Caki2 (cell line): Measurements from ENCODE around the gene TFAP2B. TPM values are rescaled to one million over a fixed set of nuclear protein-coding genes. Genes with fewer than 3 reads are reported as not detected.

ENCODE experiments used
- DNase-seq: peaks from one replicate; pipeline ENCODE4 v3.0.0-alpha.2; 2015; ENCODE audit warnings: low read depth
- in situ Hi-C: cut with HindIII; loops from 2 replicates; pipeline ENCODE4 v1.10.0; 2016; ENCODE audit warnings: low sequenced_read_pairs, low pct_unique_long_range_greater_than_20kb, mixed read lengths
- total RNA-seq: library from RNA; depleted of rRNA; stranded (reverse); fragments of >200 nt; shearing (Covaris generic); gene quantifications from 2 replicates; pipeline ENCODE4 v1.2.3, GENCODE V29; 2014; ENCODE audit warnings: low replicate concordance

TFAP2B gene
- total RNA-seq, 1 experiment from 2014 or later = not detected

DNA sequence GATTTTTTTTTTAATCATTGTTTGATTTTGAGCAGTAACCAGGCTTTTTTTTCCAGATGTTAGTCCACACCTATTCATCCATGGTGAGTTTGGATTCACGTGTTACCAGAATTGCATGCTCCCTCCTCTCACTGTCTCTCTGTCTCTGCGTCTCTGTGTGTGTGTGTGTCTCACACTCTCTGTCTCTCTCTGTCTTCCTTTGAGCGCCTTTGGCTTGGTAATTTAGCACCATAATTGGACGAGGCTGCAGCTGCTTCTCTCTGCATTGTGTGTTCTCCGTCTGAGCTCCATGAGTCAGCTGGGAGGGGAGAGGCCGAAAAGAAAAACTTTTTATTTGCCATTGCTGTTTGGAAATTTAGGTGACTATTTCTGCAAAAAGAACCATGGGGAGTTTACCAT lies 3.4 kb downstream of the TFAP2B start:
- in situ Hi-C loops = no loop called here
- no peak for DNase-seq

DNA sequence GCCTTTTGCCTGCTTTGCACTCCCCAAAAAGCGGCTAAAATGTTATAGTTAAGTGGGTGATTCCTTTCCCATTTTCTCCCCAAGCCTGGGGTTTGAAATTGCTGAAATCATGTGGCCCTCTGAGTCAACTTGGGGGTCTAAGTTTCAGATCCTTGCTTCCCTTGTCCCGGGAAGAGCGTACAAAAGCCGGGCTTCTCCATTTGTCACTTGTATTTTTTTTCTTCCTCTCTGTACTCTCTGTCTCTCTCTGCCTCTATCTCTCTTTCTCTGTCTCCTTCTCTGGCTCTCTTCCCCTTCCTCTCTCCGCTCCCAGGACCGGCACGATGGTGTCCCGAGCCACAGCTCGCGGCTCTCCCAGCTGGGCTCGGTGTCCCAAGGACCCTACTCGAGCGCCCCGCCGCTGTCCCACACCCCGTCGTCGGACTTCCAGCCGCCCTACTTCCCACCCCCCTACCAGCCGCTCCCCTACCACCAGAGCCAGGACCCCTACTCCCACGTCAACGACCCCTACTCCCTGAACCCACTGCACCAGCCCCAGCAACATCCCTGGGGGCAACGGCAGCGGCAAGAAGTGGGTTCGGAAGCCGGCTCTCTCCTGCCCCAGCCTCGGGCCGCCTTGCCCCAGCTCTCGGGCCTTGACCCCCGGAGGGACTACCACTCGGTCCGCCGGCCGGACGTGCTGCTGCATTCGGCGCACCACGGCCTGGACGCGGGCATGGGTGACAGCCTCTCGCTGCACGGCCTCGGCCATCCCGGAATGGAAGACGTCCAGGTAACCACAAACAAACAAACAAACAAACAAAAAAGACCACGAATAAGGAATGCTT lies 4.6 kb downstream of the TFAP2B start:
- no peak for DNase-seq
- in situ Hi-C loops = no loop called here

DNA sequence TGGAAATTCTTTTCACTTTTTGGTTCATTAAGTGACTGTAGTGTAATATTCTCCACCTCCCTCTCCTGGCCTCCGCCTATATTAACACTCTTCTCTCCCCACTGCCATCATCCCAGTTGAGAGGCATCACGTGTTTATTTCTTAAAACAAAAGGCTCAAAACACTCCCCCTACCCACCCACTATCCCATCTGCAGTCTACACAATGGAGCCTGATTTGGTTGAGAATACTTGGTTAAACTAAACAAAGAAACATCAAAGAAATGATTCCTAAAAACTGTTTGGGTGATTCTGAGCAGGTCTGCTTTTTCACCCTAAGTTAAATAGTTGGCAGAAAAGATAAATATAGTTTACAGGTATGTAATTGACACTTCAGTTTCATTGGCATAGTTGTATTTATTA lies 5.9 kb downstream of the TFAP2B start:
- in situ Hi-C loops = no loop called here
- no peak for DNase-seq

DNA sequence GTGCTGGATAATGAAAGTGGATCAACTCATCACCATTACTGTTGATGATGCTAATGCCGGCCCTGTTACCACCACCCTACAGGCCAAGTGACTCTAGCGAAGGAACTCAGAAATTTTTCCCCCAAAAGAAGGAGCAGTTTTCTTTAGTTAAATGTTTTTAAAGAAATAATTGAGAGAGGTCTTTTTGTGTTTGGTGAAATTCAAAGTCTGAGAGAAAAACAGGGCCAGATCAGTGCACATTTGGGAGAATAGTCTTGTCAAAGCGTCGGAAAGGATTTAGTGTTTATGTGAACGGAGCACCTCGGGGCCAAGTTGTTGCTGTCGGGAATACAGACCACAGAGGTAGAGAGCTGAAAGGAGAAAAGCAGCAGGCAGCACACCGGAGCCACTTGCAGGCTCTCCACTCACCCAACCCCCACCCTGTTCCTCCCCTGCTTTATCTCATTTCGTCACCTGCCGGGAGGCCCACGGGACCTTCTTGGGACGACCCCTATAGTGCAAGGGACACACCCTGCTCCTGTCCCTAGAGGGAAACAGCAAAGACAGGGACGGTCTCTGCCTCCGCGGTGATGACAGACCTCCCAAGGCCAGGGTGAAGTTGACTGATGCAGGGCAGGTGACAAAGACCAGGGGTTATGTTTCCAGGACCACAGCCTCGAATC lies 6.8 kb downstream of the TFAP2B start:
- in situ Hi-C loops = no loop called here
- DNase-seq = no peak

DNA sequence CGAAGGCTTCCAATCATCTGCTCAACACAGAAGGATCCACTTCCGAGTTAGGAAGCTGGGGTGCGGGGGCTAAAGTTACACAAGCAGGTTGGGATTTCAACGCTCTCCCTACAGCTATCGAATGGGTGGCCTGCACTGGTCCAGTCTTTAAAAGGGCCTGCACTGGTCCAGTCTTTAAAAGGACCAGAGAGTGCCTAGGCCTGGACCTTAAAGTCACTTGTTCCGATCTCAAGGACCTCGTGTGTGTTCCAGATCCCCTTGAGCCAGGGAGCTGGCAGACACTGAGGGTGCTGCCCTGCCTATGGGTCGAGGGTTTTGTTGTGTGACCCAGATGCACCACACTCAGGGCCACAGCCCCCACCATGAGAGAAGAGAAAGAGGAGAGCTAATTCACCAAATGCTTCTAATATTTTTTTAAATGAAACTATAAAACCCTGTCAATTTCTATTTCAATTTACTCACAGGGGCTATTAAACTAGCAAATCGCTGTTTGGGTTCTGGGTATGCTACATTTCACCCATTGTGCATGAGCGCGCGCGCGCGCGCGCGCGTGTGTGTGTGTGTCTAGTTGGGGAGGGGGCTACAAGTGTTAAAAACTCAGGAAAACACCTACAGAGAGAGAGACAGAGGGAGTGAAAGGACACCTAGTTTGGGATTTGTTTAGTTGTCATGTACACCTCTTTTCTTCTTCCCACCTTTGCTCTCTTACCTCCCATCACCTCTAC lies 7.5 kb downstream of the TFAP2B start:
- no peak for DNase-seq
- in situ Hi-C loops = no loop called here

DNA sequence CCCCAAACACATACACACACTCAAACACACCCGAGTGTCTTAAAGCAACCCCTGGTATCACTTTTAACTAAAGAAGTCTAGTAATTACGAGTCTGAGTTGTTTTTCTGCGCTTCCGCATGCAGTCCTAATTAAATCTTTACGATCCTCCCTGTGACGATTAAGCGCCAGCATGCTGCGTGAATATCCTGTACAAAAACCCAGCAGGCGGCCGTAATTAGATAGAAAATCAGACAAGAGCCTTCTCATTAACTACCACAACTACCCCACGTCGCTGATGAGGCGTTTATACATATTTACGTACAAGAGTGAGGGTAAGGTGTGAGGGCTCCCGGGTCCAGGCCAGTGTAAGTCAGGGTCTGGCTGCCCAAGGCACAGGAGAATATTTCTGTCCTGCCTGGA lies 8.1 kb downstream of the TFAP2B start:
- no peak for DNase-seq
- in situ Hi-C loops = no loop called here

DNA sequence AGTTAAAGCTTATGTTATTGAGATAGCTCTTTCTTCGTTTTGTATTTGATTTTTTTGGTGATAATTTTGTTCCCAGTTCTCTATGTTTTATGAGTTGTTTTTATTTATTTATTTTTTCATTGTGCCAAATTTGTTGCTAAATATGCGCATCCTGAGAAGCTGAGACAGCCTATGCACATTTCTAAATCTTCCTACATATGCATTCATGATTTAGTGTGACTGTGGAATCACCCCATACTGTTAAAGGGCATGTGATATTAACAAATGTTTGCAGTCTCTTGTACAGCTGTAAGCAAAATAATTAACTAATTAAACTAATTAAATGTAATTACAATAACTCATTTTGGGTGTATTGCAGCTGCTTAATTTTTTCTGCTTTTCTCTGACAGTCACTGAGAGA lies 10.4 kb downstream of the TFAP2B start:
- no peak for DNase-seq
- in situ Hi-C loops = no loop called here

DNA sequence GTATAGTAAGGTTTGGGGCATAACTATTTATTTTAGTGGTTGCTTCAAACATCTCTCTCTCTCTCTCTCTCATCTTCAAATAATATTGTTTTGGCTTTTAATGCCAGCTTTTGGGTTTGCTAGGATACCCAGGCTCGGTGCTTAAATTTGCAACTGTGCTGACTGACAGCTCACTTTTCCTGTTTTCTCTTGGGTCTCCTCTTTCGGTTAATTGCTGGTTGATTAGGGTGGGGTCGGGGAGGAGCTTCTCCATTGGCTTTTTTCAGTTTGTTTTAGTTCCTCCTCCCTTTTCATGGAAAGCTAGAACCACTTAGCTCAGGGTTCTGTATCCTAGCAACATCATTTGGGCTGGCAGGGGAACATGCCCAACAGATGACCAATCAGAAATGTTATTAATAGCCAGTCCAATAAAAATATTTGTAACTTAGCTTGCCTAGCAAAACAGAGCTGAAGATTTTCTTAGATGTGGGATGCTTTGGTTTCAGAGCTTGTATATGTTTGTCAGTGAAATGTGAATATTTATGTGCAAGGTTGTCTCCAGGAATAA lies 11.3 kb downstream of the TFAP2B start:
- in situ Hi-C loops = no loop called here
- DNase-seq = no peak

DNA sequence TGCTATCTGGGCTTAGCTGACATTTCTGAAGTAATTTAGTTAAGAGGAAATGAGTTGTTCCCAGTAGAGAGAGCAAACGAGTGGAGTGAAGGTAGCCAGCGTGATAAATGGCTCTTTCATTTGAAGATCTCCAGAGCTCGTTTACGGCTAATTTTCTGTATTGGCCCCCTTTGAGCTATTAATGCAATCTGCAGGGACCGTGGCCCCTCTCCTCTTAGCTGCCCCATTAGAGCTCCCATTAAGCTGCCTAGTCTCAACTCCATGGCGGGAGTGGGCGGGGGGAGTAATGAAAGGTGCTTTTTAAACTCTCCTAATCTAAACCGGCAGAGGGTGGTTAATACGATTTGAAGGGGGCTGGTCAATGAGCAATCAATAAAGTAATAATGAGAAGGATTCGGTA lies 12.5 kb downstream of the TFAP2B start:
- DNase-seq = no peak
- in situ Hi-C loops = no loop called here

DNA sequence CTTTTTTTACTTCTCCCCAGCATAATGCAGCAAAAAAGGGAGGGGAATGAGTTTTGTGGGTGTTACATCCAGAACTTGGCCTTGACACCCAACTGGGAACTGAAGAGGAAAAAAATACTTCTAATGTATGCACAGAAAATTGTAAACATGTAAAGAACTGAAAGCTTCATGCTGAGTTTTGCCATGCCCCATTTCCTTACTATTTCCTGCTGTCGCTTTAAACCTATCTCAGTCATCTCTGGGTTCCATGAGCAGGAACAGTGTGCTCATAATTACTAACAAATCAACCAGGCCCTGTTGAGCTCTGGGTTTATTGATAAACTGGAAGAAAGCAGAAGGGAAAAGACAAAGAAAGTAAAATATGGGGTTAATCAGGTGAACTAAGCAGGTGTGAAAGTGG lies 14.2 kb downstream of the TFAP2B start:
- no peak for DNase-seq
- in situ Hi-C loops = no loop called here

DNA sequence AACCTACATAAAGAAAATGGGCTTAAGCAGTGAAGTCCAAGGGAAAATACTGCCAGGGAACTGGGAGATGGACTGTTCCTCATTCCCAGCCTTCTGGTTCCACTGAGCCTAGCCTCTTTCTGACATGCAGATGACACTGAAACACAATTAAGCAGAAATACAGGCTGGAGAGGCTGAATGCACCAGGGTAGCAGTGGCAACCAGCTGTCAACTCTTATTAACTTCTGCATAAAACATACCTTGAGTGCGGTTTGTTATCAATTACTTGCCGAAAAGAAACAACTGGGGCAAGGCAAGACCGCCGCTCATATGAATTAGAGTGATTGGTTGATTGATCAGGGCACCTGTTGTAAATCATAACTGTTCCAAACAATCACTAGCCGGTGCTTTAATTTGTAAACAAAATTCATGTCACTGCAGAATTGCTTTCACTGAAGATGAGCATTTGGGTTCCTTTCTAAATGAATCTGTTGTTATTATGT lies 16.3 kb downstream of the TFAP2B start:
- DNase-seq = no peak
- in situ Hi-C loops = no loop called here

DNA sequence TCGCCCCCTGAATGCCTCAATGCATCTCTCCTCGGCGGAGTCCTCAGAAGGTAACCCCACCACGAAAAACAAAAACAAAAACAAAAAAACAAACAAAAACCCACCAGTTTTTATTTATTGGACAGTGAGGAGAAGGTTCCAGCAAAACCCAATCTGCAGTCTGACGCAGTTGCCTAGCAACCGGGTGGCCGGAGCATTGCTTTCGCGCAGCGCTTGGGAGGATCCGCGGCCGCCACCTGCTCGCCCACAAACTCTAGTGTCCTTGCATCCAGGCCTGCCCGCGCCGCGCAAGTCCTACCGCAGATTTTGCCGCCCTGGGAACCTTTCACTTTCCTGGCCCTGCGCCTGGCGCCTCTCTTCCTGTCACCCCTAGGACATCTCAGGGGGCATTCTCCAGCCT lies 17.6 kb downstream of the TFAP2B start:
- in situ Hi-C loops = no loop called here

DNA sequence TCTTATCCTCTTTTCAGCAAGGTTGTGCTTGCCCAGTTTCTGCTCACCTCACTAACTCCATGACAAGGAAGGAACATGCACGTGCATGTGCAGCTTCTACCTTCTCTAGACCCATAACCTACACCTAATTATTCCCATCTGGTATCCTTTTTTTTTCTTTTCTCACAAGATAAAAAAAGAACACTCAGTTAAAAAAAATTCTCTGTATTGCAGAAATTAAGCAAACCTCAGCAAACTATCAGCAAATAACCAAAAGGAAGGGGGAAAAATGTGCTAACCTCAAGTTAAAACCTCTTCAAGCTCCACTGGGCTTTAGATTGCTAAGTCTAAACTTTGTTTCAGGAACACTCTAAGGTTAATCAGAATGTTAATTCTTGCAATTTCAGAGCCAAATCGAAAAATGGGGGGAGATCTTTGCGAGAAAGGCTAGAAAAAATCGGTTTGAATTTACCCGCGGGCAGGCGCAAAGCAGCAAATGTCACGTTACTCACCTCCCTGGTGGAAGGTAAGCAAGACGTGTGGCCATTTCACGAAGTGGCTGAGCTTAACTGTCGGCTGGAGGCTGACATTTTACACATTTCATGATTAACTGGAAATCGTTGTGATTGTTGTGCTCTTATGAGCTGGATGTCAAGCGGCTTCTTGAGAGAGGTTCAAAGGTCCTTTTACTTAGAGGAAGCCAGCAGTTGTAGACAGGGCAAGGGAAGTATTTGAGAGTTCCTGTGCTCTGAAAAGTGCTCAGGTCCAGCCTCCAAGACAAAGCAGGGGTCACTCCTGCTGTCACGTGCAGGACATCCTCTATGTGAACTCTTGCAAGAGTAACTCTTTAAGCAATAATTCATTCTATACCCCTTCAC lies 19.1 kb downstream of the TFAP2B start:
- no peak for DNase-seq
- in situ Hi-C loops = no loop called here

More for the DNA sequence above, 17.6 kb downstream of the TFAP2B start:
- no peak for DNase-seq

DNA sequence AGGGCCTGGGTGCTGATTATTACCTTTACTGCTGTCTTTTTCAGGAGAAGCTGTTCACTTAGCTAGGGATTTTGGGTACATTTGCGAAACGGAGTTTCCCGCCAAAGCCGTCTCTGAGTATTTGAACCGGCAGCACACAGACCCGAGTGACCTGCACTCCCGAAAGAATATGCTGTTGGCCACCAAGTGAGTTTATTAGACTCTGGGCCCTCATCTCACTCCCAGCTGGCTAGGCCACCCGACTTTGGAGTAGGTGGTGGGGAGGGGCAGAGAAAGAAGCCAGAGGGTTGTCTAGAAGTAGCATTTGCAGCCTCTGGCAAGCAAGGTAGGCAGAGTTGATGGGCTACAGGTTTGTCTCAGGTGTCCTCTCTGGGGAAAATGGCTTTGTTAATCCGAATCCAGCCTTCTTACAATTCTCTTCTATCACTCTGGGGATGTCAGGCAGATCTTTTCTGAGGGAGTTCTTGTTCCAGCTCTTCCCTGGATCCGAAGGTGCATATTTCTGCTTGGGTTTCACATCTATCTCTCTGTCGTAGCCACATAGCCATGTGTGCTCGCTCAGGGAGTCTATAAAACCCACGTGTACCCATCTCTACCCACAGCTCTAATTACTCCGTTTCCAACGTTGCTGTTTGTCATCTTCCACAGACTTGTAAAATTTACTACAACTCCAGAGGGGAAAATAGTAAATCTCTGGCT lies 21.6 kb downstream of the TFAP2B start:
- in situ Hi-C loops = no loop called here
- no peak for DNase-seq

DNA sequence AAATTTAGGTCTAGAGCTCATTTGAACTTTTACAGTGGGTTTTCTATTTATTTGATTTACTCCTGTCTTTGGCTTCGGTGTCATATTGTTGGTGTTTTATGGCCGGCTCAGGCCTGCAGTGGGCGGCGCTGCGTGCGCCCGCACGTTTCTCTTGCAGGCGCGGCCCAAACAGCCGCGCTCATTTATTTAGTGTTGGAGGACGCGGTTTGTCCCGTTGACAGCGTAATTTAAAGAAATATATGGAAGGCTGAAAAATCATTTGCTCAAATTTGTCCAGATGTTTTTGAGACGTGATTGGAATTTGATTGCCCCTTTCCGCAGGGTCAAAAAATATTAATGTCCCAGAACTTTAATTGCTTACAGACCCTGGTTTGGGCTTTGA lies 22.1 kb downstream of the TFAP2B start:
- in situ Hi-C loops = no loop called here
- no peak for DNase-seq

DNA sequence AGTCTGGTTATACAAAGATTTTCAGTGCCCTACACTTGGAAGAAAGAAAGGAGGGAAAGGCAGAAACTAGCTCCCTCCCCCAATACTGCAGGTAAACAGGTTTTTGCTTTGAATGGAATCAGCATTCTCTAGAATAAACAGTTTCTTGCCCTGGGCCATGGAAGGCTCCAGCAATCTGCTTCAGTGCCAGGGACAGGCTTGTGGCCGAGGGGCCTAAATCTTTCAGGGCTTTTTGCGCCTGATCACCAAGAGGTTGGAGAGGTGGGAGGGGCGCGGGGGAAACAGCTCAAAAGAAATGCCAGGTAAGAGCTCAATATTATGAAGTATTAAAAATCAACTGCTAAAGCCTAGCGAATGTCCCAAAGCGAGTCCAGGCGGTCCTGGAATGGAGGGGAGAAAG lies 23.8 kb downstream of the TFAP2B start:
- DNase-seq = no peak
- in situ Hi-C loops = no loop called here

DNA sequence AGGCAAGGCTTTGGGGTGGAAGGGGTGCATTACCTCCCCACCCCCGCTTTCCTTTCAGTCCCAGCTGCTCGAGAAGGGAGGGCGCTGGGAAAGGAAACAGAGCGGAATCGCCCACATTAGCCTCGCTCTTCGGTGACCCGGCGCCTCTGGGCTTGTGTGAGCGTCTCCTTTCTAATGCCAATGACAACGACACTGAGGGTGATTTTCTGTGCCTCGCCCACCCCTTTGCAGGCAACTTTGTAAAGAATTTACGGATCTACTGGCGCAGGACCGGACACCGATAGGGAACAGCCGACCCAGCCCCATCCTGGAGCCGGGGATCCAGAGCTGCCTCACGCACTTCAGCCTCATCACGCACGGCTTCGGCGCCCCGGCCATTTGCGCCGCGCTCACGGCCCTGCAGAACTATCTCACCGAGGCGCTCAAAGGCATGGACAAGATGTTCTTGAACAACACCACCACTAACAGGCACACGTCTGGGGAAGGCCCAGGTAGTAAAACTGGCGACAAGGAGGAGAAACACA lies 24.3 kb downstream of the TFAP2B start:
- no peak for DNase-seq
- in situ Hi-C loops = no loop called here
